ENCODE measurements around the gene EEF2K.
"Not testable (repeated sequence)": the region's sequence is repeated elsewhere in the genome, so short reads cannot be mapped to it uniquely, and the experiment has no call there.

EEF2K gene

GRCh38 chr16:22192261-22193062 is 13.6 kb upstream of the EEF2K start:
- no peak for TF ChIP-seq CTCF (IDR thresholded peaks at IDR 0.05; ENCODE audit: insufficient read depth, low read length, missing control alignments)
- H3K4me3 ChIP-seq (ENCODE audit: low read depth, low read length), result peak overlapping the region; percentile 7; the same call in 1 of the 2 replicates
- no peak for DNase-seq (ENCODE audit: low read depth, low spot score)
- ChIA-PET POLR2A (no interaction called here), CTCF (interaction anchor here (1.0 to 12.2 kb wide), 6 partner anchors 8 to 190 kb away, joined by 3 to 272 read pairs (median 15); partner anchors contain the start of genes EEF2K, MOSMO, PDZD9 and POLR3E)

GRCh38 chr16:22193063-22193411 is 13.0 kb upstream of the EEF2K start:
- POLR2A ChIA-PET, result no interaction called here
- TF ChIP-seq CTCF (IDR thresholded peaks at IDR 0.05; ENCODE audit: insufficient read depth, low read length, missing control alignments), result no peak
- no peak overlapping the region for H3K4me3 ChIP-seq (ENCODE audit: low read depth, low read length)
- no peak for DNase-seq (ENCODE audit: low read depth, low spot score)
- CTCF ChIA-PET, result interaction anchor here (1.0 to 12.2 kb wide), 5 partner anchors 9 to 191 kb away, joined by 3 to 272 read pairs (median 27); partner anchors contain the start of genes EEF2K, MOSMO, PDZD9 and POLR3E

GRCh38 chr16:22194707-22195444 is 11.2 kb upstream of the EEF2K start:
- POLR2A ChIA-PET, result no interaction called here
- TF ChIP-seq CTCF (IDR thresholded peaks at IDR 0.05; ENCODE audit: insufficient read depth, low read length, missing control alignments), result no peak
- H3K4me3 ChIP-seq (ENCODE audit: low read depth, low read length), result no peak overlapping the region

GRCh38 chr16:22195445-22195694 is 10.7 kb upstream of the EEF2K start:
- ChIA-PET CTCF (interaction anchor here (1.7 to 12.2 kb wide), 3 partner anchors 10 to 105 kb away, joined by 4 to 200 read pairs (median 27); partner anchors contain the start of genes EEF2K and POLR3E), POLR2A (no interaction called here)
- no peak overlapping the region for H3K4me3 ChIP-seq (ENCODE audit: low read depth, low read length)
- TF ChIP-seq CTCF (IDR thresholded peaks at IDR 0.05; ENCODE audit: insufficient read depth, low read length, missing control alignments), result no peak
- no peak for DNase-seq (ENCODE audit: low read depth, low spot score)

More at GRCh38 chr16:22194707-22195444, 11.2 kb upstream of the EEF2K start:
- CTCF ChIA-PET, result interaction anchor here (0.8 to 12.2 kb wide), 4 partner anchors 10 to 106 kb away, joined by 3 to 200 read pairs (median 16); partner anchors contain the start of genes EEF2K and POLR3E
- DNase-seq (ENCODE audit: low read depth, low spot score), result no peak

GRCh38 chr16:22195695-22196558 is 10.2 kb upstream of the EEF2K start:
- DNase-seq (ENCODE audit: low read depth, low spot score), result peak; percentile 44
- TF ChIP-seq CTCF (IDR thresholded peaks at IDR 0.05; ENCODE audit: insufficient read depth, low read length, missing control alignments), result peak; percentile 77
- POLR2A ChIA-PET, result no interaction called here
- H3K4me3 ChIP-seq (ENCODE audit: low read depth, low read length), result peak overlapping the region; percentile 58
- CTCF ChIA-PET, result interaction anchor here (0.6 to 12.2 kb wide), 5 partner anchors 9 to 132 kb away, joined by 3 to 200 read pairs (median 5); partner anchors contain the start of genes EEF2K and POLR3E

GRCh38 chr16:22196559-22197168 is 9.4 kb upstream of the EEF2K start:
- DNase-seq (ENCODE audit: low read depth, low spot score); POLR2A ChIA-PET; H3K4me3 ChIP-seq (ENCODE audit: low read depth, low read length): not testable (repeated sequence)
- CTCF ChIA-PET, result interaction anchor here (0.6 to 12.2 kb wide), 5 partner anchors 9 to 131 kb away, joined by 3 to 200 read pairs (median 5); partner anchors contain the start of genes EEF2K and POLR3E

Data from AG04449 (cell line).